Adrenal gland (tissue), 12 donors: Measurements from ENCODE around the gene KMT2C. TPM values are rescaled to one million over a fixed set of nuclear protein-coding genes. Genes with fewer than 3 reads are reported as not detected.
A peak's percentile ranks its signal among the peaks of the same experiment; 100 is the strongest.

Source experiments
- DNase-seq, 7 donors: peaks; one replicate each; pipeline ENCODE4 v3.0.0-alpha.2; 2019 to 2020
- H3K27ac ChIP-seq, 5 donors: fragments of 200-600 bp; sonication (generic) in 4 of 5; 1 replicate in 3 of 5; 2 replicates in 2 of 5; pipeline versions ENCODE4 v1.5.1 to v1.8.0; 2016 to 2020; ENCODE audit warnings: mild to moderate bottlenecking in 1 of 5
- H3K27me3 ChIP-seq: fragments of 200-600 bp; 2 replicates; pipeline ENCODE4 v1.8.0; 2021
- H3K36me3 ChIP-seq, 2 donors: fragments of 200-600 bp; replicated peaks in 1 of 2; 1 replicate in 1 of 2; 2 replicates in 1 of 2; pipeline versions ENCODE4 v1.5.1 to v1.8.0; 2018 to 2022
- H3K4me1 ChIP-seq, 2 donors: fragments of 200-600 bp; replicated peaks in 1 of 2; 1 replicate in 1 of 2; 2 replicates in 1 of 2; pipeline versions ENCODE4 v1.5.1 to v1.8.0; 2018 to 2021
- H3K4me3 ChIP-seq, 4 donors: fragments of 200-600 bp; sonication (generic) in 3 of 4; one replicate each; pipeline ENCODE4 v1.5.1; 2016 to 2018
- H3K9me3 ChIP-seq, 3 donors: fragments of 200-600 bp; sonication (generic) in 1 of 3; replicated peaks in 1 of 3; 1 replicate in 2 of 3; 2 replicates in 1 of 3; pipeline versions ENCODE4 v1.5.1 to v1.8.0; 2016 to 2021
- POLR2A ChIP-seq, 2 donors: fragments of 450-650 bp; IDR thresholded peaks; one replicate each; pipeline ENCODE4 v1.6.1; 2017; ENCODE audit warnings: antibody characterized with exemption in 2 of 2, mild to moderate bottlenecking in 2 of 2, moderate library complexity in 1 of 2
- WGBS, 4 donors: extraction: QIAGEN DNeasy Blood & Tissue Kit in 2 of 4; methylation state at CpG; one replicate each; pipeline versions ENCODE4 v1.1.5 to v1.1.7; 2013 to 2017; 5-methylcytosine and 5-hydroxymethylcytosine counted together
- intact Hi-C, 2 donors: fragments of 100-400 bp; cut with DNase I; formaldehyde crosslinking; loops; one replicate each; pipeline versions ENCODE4 v1.14.1 to v1.15.0; 2022 to 2023
- polyA plus RNA-seq, 3 donors: library from polyadenylated mRNA; stranded (reverse); fragments of 200-250 nt in 2 of 3; fragments of 350-450 nt in 1 of 3; fragmentation: Illumina TruSeq in 1 of 3; extraction: RNeasy Lipid Tissue Mini Kit (QIAGEN cat#74804) in 1 of 3; gene quantifications; one replicate each; pipeline ENCODE4 v1.2.3, GENCODE V29; 2013 to 2014
- total RNA-seq, 9 donors: library from RNA; depleted of rRNA in 4 of 9; stranded (reverse); fragments of >200 nt in 4 of 9; fragments of 120-200 nt in 1 of 9; fragmentation: NEBNext Ultra II Directional in 1 of 9; extraction: Animal tissue kit (Norgen Biotek cat#: 25700) in 1 of 9; gene quantifications; one replicate each; pipeline versions ENCODE4 v1.1.0 to v1.2.4, GENCODE V29; 2013 to 2023
- TF ChIP-seq, protein P1 (sequence below), 6 experiments: fragments of 450-650 bp in 4 of 6; fragments of 200-600 bp in 2 of 6; sonication (generic) in 1 of 6; IDR thresholded peaks; 1 replicate in 5 of 6; 2 replicates in 1 of 6; pipeline versions ENCODE4 v1.5.1 to v1.8.0; 2016 to 2021; ENCODE audit warnings: antibody characterized with exemption in 6 of 6, mild to moderate bottlenecking in 2 of 6, moderate library complexity in 1 of 6
- donor health status: healthy with polysubstance abuse.
- donor health status: Bipolar disorder and iron deficiency.
- donor health status: DM: yes; HTN: yes; CAD: no.
- donor health status: DM: no; HTN: no; CAD: no.
- donor health status: DM: no; HTN: no; CAD: no.
- donor health status: DM: yes; HTN: yes; CAD: no.

Gene KMT2C
- total and polyA plus RNA-seq, 12 donors: 6.9 to 105 (median 55.6) TPM

DNA sequence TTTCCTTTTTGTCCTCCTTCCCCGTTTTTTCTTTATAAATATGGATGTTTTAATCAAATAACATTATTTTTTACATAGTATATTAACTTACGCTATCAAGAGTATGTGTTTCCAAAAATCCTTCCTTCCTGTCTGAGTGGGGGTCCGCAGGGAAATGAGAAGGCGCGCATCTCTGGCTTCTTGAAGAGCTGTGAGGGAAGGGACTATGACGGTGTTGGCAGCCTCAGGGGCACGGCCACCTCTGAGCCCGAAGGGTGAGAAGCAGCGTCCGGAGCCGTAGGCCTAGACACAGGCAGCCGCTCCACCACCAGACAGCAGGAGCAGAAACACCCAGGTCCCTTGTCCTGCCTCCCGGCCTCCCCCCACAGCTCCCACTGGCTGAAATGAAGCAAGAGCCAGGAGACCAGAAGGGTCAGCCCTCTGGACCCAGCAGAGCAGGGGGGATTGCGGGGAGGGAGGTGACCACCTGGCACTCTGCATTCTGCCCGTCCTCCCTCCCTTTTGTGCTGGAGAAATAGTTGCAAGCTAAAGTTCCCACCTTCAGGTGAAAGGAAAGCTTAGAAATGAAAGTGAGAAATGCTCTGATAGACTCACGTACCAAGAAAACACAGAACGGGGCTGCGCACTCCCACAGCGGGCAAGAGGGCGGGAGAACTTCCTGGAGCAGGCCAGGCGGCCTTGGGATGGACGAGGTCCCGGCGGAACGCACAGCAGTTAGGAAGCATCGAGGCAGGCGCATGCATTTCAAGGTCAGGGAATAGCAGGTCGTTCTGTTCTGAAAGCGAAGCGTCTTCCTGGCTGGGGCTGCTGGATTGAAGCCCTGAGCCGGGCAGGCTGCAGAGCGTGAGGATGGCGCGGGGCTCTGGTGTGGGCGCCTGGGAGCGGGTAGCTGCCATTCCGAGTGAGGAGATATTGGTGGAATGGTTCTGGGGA is 304.9 kb downstream of the KMT2C start:
- Histone ChIP-seq H3K4me3 (no peak overlapping the region), H3K36me3 (peaks cover 0 to 27% of the 10 kb centered on the region in 2 donors), H3K4me1 (no peaks in the 10 kb centered on the region), H3K27me3 (no peaks in the 10 kb centered on the region), H3K27ac (no peak overlapping the region), H3K9me3 (no peaks in the 10 kb centered on the region)
- intact Hi-C loops: no loop called here
- WGBS, 4 donors: 85 to 92% (median 88%) methylated on average over 35 to 37 of the region's 37 CpGs
- peak in 1 of 7 donors; percentile 14 for DNase-seq
- TF ChIP-seq POLR2A (IDR thresholded peaks at IDR 0.05): no peak
- TF ChIP-seq, protein P1, sequence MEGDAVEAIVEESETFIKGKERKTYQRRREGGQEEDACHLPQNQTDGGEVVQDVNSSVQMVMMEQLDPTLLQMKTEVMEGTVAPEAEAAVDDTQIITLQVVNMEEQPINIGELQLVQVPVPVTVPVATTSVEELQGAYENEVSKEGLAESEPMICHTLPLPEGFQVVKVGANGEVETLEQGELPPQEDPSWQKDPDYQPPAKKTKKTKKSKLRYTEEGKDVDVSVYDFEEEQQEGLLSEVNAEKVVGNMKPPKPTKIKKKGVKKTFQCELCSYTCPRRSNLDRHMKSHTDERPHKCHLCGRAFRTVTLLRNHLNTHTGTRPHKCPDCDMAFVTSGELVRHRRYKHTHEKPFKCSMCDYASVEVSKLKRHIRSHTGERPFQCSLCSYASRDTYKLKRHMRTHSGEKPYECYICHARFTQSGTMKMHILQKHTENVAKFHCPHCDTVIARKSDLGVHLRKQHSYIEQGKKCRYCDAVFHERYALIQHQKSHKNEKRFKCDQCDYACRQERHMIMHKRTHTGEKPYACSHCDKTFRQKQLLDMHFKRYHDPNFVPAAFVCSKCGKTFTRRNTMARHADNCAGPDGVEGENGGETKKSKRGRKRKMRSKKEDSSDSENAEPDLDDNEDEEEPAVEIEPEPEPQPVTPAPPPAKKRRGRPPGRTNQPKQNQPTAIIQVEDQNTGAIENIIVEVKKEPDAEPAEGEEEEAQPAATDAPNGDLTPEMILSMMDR (IDR thresholded peaks at IDR 0.05): no peak

DNA sequence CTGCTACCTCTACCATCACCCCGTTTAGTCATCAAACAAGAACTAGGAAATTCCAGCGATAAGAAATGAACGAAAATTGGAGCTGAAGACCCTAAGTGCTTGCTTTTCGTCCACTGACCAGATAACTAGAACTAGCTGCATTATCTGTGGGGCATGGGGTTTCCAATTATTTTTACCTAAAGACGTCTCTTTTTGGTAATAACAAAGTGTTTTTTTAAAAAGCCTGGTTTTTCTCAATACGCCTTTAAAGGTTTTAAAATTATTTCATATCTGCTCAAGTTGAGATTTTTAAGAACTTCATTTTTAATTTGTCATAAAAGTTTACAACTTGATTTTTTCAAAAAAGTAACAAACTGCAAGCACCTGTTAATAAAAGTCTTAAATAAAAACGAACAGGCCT is 306.1 kb downstream of the KMT2C start:
- intact Hi-C loops: no loop called here
- no peaks in the 10 kb centered on the region for H3K4me1 ChIP-seq
- peaks cover 0 to 27% of the 10 kb centered on the region in 2 donors for H3K36me3 ChIP-seq
- H3K27ac ChIP-seq: no peak overlapping the region
- 95 to 96% (median 96%) methylated on average over 7 of the region's 7 CpGs for WGBS, 4 donors
- no peak for TF ChIP-seq POLR2A (IDR thresholded peaks at IDR 0.05)
- TF ChIP-seq, protein P1 (IDR thresholded peaks at IDR 0.05): no peak
- H3K27me3 ChIP-seq: no peaks in the 10 kb centered on the region
- H3K9me3 ChIP-seq: no peaks in the 10 kb centered on the region
- DNase-seq: no peak
- no peak overlapping the region for H3K4me3 ChIP-seq

DNA sequence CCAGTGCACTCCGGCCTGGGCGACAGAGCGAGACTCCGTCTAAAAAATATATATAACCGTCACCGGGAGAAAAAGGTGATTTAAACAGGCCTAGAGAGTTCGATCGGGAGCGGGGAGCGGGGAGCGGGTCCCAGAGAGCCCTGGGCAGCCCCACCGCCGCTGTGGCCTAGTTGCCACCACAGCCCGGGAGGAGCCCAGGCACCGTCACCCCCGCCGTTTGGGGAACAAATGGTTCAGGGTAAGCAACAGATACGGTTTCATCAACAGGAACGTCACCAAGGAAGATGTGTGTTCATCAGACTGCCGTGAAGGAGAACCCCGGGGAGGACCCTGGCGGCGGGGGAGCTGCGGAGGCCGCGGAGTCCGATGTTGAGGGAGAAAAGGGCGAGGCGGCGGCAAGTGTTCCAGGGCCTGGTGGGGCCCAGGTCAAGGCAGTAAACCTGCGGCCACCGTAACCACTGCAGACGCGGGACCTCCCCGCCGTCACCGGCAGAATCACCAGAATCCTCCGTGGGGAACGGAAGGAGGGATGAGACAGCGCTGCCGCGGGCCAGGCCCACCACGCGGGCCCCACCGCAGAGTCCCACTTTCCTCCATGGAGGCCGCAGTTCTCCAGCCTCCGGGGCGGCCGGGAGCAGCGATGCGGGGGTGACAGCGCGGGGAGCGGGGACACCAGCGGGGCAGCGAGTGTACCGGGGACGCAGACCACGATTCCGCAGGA is 306.9 kb downstream of the KMT2C start:
- TF ChIP-seq, protein P1 (IDR thresholded peaks at IDR 0.05): no peak
- TF ChIP-seq POLR2A (IDR thresholded peaks at IDR 0.05): no peak
- H3K4me3 ChIP-seq: no peak overlapping the region
- peaks cover 0 to 34% of the 10 kb centered on the region in 2 donors for H3K36me3 ChIP-seq
- no peaks in the 10 kb centered on the region for H3K9me3 ChIP-seq
- no peak overlapping the region for H3K27ac ChIP-seq
- no peak for DNase-seq
- H3K4me1 ChIP-seq: no peaks in the 10 kb centered on the region
- intact Hi-C loops: no loop called here
- no peaks in the 10 kb centered on the region for H3K27me3 ChIP-seq
- 97 to 98% (median 98%) methylated on average over 39 to 60 of the region's 60 CpGs for WGBS, 4 donors

DNA sequence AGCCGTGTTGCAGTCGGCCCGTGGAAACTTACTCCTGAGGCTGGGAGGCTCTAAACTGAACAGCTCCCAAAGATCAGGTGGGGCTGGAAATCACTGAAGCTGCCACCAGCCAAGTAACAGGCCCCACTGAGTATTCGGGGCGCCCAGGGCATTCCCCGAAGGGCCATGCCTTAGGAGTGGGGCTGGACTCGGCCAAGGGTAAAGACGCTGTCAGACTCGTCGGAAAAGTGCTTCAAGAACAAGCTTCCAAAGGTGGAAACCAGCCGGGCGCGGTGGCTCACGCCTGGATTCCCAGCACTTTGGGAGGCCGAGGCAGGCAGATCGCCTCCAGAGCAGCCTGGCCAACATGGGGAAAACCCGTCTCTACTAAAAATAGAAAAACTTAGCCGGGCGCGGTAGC is 307.6 kb downstream of the KMT2C start:
- Histone ChIP-seq H3K9me3 (no peaks in the 10 kb centered on the region), H3K27ac (no peak overlapping the region), H3K4me3 (no peak overlapping the region), H3K4me1 (no peaks in the 10 kb centered on the region), H3K36me3 (peaks cover 0 to 37% of the 10 kb centered on the region in 2 donors), H3K27me3 (no peaks in the 10 kb centered on the region)
- WGBS, 4 donors: 97 to 99% (median 98%) methylated on average over 15 to 20 of the region's 20 CpGs
- intact Hi-C loops: no loop called here
- no peak for DNase-seq
- TF ChIP-seq, protein P1 (IDR thresholded peaks at IDR 0.05): no peak
- no peak for TF ChIP-seq POLR2A (IDR thresholded peaks at IDR 0.05)
